ENCODE results near the gene SPRED2.

- TF ChIP-seq, protein P1, sequence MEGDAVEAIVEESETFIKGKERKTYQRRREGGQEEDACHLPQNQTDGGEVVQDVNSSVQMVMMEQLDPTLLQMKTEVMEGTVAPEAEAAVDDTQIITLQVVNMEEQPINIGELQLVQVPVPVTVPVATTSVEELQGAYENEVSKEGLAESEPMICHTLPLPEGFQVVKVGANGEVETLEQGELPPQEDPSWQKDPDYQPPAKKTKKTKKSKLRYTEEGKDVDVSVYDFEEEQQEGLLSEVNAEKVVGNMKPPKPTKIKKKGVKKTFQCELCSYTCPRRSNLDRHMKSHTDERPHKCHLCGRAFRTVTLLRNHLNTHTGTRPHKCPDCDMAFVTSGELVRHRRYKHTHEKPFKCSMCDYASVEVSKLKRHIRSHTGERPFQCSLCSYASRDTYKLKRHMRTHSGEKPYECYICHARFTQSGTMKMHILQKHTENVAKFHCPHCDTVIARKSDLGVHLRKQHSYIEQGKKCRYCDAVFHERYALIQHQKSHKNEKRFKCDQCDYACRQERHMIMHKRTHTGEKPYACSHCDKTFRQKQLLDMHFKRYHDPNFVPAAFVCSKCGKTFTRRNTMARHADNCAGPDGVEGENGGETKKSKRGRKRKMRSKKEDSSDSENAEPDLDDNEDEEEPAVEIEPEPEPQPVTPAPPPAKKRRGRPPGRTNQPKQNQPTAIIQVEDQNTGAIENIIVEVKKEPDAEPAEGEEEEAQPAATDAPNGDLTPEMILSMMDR (IDR thresholded peaks at IDR 0.05) = no peak
- TF ChIP-seq POLR2A (IDR thresholded peaks at IDR 0.05) = no peak
These were observed 36.6 kb downstream of the SPRED2 start for GRCh38 chr2:65395621-65396347.

Measured in uterus (tissue), 2 donors.